ENCODE results near the gene DOCK11. TPM values are rescaled to one million over a fixed set of nuclear protein-coding genes. Genes with fewer than 3 reads are reported as not detected.

Gene DOCK11
- total RNA-seq, 1 donor from 2014 or later: 22.1 TPM

DNA sequence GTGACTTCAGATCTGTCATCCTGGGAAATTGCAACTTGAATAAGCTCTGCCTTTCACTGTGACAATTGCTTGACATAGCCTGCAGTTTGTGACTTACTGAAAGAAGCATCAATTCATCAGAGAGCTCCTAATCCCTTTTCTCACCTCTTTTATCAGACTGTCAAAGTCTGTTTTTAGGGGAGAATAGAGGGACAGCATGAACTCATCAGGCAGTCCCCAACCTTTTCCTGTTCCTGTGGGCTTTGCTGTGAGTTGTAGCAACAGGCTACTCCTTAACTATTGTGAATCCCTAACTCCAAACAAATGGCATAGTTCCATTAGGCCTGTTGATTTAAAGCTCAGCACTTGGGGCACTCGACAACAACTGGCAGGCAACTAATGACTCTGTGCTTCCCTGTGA is 64.9 kb downstream of the DOCK11 start:
- Mint-ChIP-seq H3K4me1 (ENCODE audit: low read depth) (no peaks in the 10 kb centered on the region), H3K27me3 (ENCODE audit: low read depth) (no peaks in the 10 kb centered on the region), H3K36me3 (ENCODE audit: low read depth) (peaks cover 3% of the 10 kb centered on the region), H3K9me3 (ENCODE audit: low read depth) (no peaks in the 10 kb centered on the region), H3K4me3 (ENCODE audit: unreplicated experiment) (no peak overlapping the region), H3K27ac (ENCODE audit: unreplicated experiment) (no peak overlapping the region)
- TF ChIP-seq, protein P1, sequence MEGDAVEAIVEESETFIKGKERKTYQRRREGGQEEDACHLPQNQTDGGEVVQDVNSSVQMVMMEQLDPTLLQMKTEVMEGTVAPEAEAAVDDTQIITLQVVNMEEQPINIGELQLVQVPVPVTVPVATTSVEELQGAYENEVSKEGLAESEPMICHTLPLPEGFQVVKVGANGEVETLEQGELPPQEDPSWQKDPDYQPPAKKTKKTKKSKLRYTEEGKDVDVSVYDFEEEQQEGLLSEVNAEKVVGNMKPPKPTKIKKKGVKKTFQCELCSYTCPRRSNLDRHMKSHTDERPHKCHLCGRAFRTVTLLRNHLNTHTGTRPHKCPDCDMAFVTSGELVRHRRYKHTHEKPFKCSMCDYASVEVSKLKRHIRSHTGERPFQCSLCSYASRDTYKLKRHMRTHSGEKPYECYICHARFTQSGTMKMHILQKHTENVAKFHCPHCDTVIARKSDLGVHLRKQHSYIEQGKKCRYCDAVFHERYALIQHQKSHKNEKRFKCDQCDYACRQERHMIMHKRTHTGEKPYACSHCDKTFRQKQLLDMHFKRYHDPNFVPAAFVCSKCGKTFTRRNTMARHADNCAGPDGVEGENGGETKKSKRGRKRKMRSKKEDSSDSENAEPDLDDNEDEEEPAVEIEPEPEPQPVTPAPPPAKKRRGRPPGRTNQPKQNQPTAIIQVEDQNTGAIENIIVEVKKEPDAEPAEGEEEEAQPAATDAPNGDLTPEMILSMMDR (IDR thresholded peaks at IDR 0.05): no peak
- DNase-seq (ENCODE audit: low spot score): no peak

DNA sequence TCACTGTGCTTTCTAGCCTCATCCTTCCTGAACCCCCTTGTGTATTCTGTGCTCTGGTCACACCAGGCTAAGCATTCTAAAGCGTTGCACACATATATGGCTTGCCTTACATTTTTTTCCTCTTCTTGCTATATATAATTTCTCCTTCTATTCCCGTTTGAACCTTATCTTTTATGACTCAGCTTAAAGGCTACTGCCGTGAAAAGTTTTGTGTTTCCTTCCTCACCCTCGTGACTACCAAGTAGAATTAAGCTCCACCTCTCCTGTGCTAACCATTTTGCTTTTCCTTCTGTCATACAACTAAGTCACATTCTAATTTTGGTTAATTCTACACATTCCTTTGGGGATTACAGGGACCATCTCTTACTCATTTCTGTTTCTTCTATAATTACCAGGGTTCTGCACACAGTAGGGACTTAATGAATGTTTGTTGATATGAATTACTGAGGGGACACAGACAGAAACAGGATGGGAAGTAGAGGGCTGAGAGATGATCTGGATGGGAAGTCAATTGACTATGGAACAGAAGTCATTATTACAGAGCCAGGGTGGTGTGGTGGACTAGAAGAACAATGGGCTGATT is 67.1 kb downstream of the DOCK11 start:
- Mint-ChIP-seq H3K36me3 (ENCODE audit: low read depth) (peaks cover 3% of the 10 kb centered on the region), H3K9me3 (ENCODE audit: low read depth) (no peaks in the 10 kb centered on the region), H3K27ac (ENCODE audit: unreplicated experiment) (no peak overlapping the region), H3K27me3 (ENCODE audit: low read depth) (no peaks in the 10 kb centered on the region), H3K4me3 (ENCODE audit: unreplicated experiment) (no peak overlapping the region), H3K4me1 (ENCODE audit: low read depth) (no peaks in the 10 kb centered on the region)
- TF ChIP-seq, protein P1 (IDR thresholded peaks at IDR 0.05): no peak
- DNase-seq (ENCODE audit: low spot score): no peak

GRCh38 chrX:118564498-118564897 is 68.9 kb downstream of the DOCK11 start:
- H3K4me1 Mint-ChIP-seq (ENCODE audit: low read depth): no peaks in the 10 kb centered on the region
- H3K27ac Mint-ChIP-seq (ENCODE audit: unreplicated experiment): no peak overlapping the region

GRCh38 chrX:118565853-118566252 is 70.2 kb downstream of the DOCK11 start:
- Mint-ChIP-seq H3K36me3 (ENCODE audit: low read depth) (peaks cover 3% of the 10 kb centered on the region), H3K4me3 (ENCODE audit: unreplicated experiment) (no peak overlapping the region), H3K4me1 (ENCODE audit: low read depth) (no peaks in the 10 kb centered on the region), H3K9me3 (ENCODE audit: low read depth) (no peaks in the 10 kb centered on the region), H3K27me3 (ENCODE audit: low read depth) (no peaks in the 10 kb centered on the region), H3K27ac (ENCODE audit: unreplicated experiment) (no peak overlapping the region)
- no peak for DNase-seq (ENCODE audit: low spot score)
- TF ChIP-seq, protein P1 (IDR thresholded peaks at IDR 0.05): no peak

More at GRCh38 chrX:118564498-118564897, 68.9 kb downstream of the DOCK11 start:
- Mint-ChIP-seq H3K9me3 (ENCODE audit: low read depth) (no peaks in the 10 kb centered on the region), H3K36me3 (ENCODE audit: low read depth) (peaks cover 3% of the 10 kb centered on the region), H3K27me3 (ENCODE audit: low read depth) (no peaks in the 10 kb centered on the region), H3K4me3 (ENCODE audit: unreplicated experiment) (no peak overlapping the region)
- TF ChIP-seq, protein P1 (IDR thresholded peaks at IDR 0.05): no peak
- no peak for DNase-seq (ENCODE audit: low spot score)

DNA sequence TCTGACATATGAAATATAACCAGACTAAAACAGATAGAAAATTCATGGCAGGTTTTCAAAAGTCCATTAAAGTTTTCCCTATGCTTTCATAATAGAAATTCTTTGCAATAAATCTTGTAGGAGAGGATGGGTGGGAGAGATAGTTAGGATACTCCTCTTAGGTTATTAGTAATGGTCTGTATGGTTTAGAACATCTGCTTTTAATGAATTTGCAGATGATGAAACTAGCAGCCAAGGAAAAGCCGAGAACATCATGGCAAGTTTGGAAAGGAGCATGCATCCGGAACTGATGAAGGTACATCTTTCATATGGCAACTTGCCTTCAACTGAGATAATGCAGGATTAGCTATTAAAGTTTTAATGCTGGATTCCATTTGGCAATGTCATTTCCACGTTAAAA is 70.7 kb downstream of the DOCK11 start:
- Mint-ChIP-seq H3K9me3 (ENCODE audit: low read depth) (no peaks in the 10 kb centered on the region), H3K27ac (ENCODE audit: unreplicated experiment) (no peak overlapping the region), H3K4me3 (ENCODE audit: unreplicated experiment) (no peak overlapping the region), H3K36me3 (ENCODE audit: low read depth) (peaks cover 6% of the 10 kb centered on the region), H3K27me3 (ENCODE audit: low read depth) (no peaks in the 10 kb centered on the region), H3K4me1 (ENCODE audit: low read depth) (no peaks in the 10 kb centered on the region)
- no peak for DNase-seq (ENCODE audit: low spot score)
- TF ChIP-seq, protein P1 (IDR thresholded peaks at IDR 0.05): no peak
